KMS-11 (cell line): Measurements from ENCODE around the gene MED15.

ENCODE experiments used
- H2AFZ ChIP-seq: fragments of 200-600 bp; sonication (generic); 2 replicates; pipeline ENCODE4 v1.6.1; 2016; ENCODE audit warnings: antibody characterized with exemption, mixed run types, low read depth
- H3K27ac ChIP-seq: fragments of 200-600 bp; sonication (generic); 2 replicates; pipeline ENCODE4 v1.6.1; 2016; ENCODE audit warnings: mild to moderate bottlenecking, mixed run types
- H3K27me3 ChIP-seq: fragments of 200-600 bp; sonication (generic); 2 replicates; pipeline ENCODE4 v1.6.1; 2017; ENCODE audit warnings: mild to moderate bottlenecking, low read depth, mixed run types, moderate library complexity; ENCODE audit not compliant: insufficient read depth
- H3K36me3 ChIP-seq: fragments of 200-600 bp; sonication (generic); 2 replicates; pipeline ENCODE4 v1.6.1; 2017; ENCODE audit warnings: mild to moderate bottlenecking, mixed run types; ENCODE audit not compliant: insufficient read depth
- H3K4me1 ChIP-seq: fragments of 200-600 bp; sonication (generic); 2 replicates; pipeline ENCODE4 v1.6.1; 2016; ENCODE audit warnings: mild to moderate bottlenecking, low read depth, mixed run types; ENCODE audit not compliant: poor library complexity, severe bottlenecking
- H3K4me2 ChIP-seq: fragments of 200-600 bp; sonication (generic); 2 replicates; pipeline ENCODE4 v1.7.0; 2016; ENCODE audit warnings: mild to moderate bottlenecking, mixed run types
- H3K4me3 ChIP-seq: fragments of 200-600 bp; sonication (generic); IDR thresholded peaks from 2 replicates; pipeline ENCODE4 v1.6.1; 2017; ENCODE audit warnings: low read depth, low read length, mixed read lengths; ENCODE audit not compliant: insufficient read depth
- H3K79me2 ChIP-seq: fragments of 200-600 bp; sonication (generic); 2 replicates; pipeline ENCODE4 v1.6.1; 2016; ENCODE audit warnings: low read depth, mixed run types; ENCODE audit not compliant: insufficient read depth
- H3K9ac ChIP-seq: fragments of 200-600 bp; sonication (generic); 2 replicates; pipeline ENCODE4 v1.6.1; 2016; ENCODE audit warnings: mild to moderate bottlenecking, mixed run types
- H4K20me1 ChIP-seq: fragments of 200-600 bp; sonication (generic); 2 replicates; pipeline ENCODE4 v1.6.1; 2016; ENCODE audit warnings: mild to moderate bottlenecking, mixed run types; ENCODE audit not compliant: insufficient read depth
- CTCF ChIP-seq: fragments of 200-600 bp; sonication (generic); conservative IDR thresholded peaks from 2 replicates; pipeline ENCODE4 v1.6.1; 2017; ENCODE audit warnings: low read depth, mild to moderate bottlenecking, antibody characterized with exemption, low read length, moderate library complexity, mixed read lengths

Gene MED15

DNA sequence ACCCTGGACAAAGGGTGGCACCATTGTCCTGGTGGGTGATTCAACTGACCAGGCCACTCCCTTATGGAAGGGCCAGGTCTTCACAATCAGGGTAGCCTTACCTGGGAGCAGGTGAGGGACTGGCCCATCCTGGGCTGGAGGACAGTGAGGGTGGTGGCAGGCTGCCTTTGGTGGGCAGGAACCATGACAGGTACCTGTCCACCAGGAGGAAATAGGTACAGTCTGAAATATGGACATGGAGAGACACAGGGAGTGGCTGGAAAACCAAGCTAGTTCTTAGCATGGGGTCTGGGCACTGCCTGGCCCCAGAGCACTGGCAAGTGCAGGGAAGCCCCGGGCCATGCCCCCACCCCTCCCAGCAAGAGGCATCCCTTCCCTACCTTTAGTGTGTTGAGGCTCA is 113.8 kb downstream of the MED15 start:
- H3K27me3 ChIP-seq = no peaks in the 10 kb centered on the region
- H3K4me2 ChIP-seq = no peak overlapping the region
- H3K4me1 ChIP-seq = no peaks in the 10 kb centered on the region
- no peak overlapping the region for H3K9ac ChIP-seq
- TF ChIP-seq CTCF = no peak
- H2AFZ ChIP-seq = no peak overlapping the region
- H3K79me2 ChIP-seq = no peaks in the 10 kb centered on the region
- H3K36me3 ChIP-seq = no peaks in the 10 kb centered on the region
- H3K4me3 ChIP-seq = no peak overlapping the region
- no peaks in the 10 kb centered on the region for H4K20me1 ChIP-seq
- no peak overlapping the region for H3K27ac ChIP-seq

DNA sequence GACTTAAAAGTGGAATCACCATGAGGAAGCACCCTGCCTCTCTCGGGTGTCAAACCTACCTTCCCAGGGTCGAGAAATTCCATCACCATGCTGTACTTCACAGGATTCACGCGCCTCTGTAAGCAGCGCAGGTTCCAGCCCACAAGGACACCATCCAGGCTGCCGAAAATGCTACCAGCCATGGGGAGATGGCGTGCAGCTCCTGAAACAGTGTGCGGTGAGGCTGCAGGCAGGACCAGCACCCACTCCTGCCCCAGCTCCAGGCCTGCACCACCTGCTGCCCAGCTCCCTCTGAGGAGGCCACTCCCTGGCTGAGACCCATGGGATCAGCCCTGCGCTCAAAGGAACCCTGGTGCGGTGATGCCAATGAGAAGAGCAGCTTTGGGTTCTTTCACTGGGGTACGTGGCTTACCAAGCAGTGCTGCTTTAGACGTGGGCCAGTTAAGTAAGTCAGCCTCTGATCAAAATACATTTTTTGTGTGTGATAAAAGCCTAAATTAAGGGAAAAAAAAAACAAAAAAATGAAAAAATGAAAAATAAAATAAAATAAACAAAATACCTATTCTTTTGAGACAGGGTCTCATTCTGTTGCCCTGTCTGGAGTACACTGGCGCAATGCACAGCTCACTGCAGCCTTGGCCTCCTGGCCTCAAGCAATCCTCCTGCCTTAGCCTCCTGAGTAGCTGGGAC is 115.4 kb downstream of the MED15 start:
- H3K36me3 ChIP-seq = no peaks in the 10 kb centered on the region
- no peak overlapping the region for H3K27ac ChIP-seq
- H3K27me3 ChIP-seq = no peaks in the 10 kb centered on the region
- no peak overlapping the region for H2AFZ ChIP-seq
- no peaks in the 10 kb centered on the region for H3K79me2 ChIP-seq
- H3K9ac ChIP-seq = no peak overlapping the region
- H3K4me1 ChIP-seq = no peaks in the 10 kb centered on the region
- no peak overlapping the region for H3K4me3 ChIP-seq
- H4K20me1 ChIP-seq = no peaks in the 10 kb centered on the region
- no peak overlapping the region for H3K4me2 ChIP-seq
- TF ChIP-seq CTCF = no peak

DNA sequence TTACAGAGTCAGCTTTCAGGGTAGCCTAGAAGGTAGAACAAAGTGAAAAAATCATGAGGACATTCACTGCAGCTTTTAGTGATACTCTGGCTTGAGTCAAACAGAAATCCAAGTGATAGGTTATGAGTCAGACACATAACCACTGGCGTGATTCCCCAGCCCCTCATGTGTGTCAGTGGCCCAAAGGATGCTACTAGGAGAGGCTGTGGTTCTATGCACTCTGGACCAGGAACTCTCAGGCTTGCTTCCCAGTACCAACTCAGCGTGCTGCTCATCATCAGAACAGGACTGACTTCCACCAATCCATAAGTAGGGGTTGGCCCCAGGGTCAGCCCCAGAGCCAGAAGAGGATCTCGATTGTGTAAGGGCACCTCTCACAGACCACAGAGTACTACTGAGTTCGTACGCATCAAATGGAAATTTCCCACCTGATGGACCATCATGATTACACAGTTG is 116.8 kb downstream of the MED15 start:
- Histone ChIP-seq H2AFZ (no peak overlapping the region), H3K36me3 (no peaks in the 10 kb centered on the region), H4K20me1 (no peaks in the 10 kb centered on the region), H3K79me2 (no peaks in the 10 kb centered on the region), H3K9ac (no peak overlapping the region), H3K27me3 (no peaks in the 10 kb centered on the region), H3K4me2 (no peak overlapping the region), H3K4me3 (no peak overlapping the region), H3K27ac (no peak overlapping the region), H3K4me1 (no peaks in the 10 kb centered on the region)
- no peak for TF ChIP-seq CTCF

- TF ChIP-seq CTCF = no peak
- Histone ChIP-seq H3K9ac (no peak overlapping the region), H3K79me2 (no peaks in the 10 kb centered on the region), H3K4me2 (no peak overlapping the region), H3K36me3 (no peaks in the 10 kb centered on the region), H3K27ac (no peak overlapping the region), H3K27me3 (no peaks in the 10 kb centered on the region), H2AFZ (no peak overlapping the region), H3K4me1 (no peaks in the 10 kb centered on the region), H3K4me3 (no peak overlapping the region), H4K20me1 (no peaks in the 10 kb centered on the region)
These were observed 117.9 kb downstream of the MED15 start for GRCh38 chr22:20625270-20625669.
